Loucy (cell line): ENCODE results near the gene KIR2DL4.
"Not testable (repeated sequence)": the region's sequence is repeated elsewhere in the genome, so short reads cannot be mapped to it uniquely, and the experiment has no call there.

Experiments used
- H2AFZ ChIP-seq: fragments of 200-600 bp; sonication (generic); 2 replicates; pipeline ENCODE4 v1.6.0; 2016; ENCODE audit warnings: antibody characterized with exemption, mild to moderate bottlenecking, low read length, moderate library complexity
- H3F3A ChIP-seq: fragments of 200-600 bp; 2 replicates; pipeline ENCODE4 v1.6.0; 2016; ENCODE audit warnings: antibody characterized with exemption, low read depth, mild to moderate bottlenecking
- H3K27me3 ChIP-seq: fragments of 200-600 bp; sonication (generic); 2 replicates; pipeline ENCODE4 v1.6.1; 2014; ENCODE audit warnings: low read length, mild to moderate bottlenecking; ENCODE audit not compliant: insufficient read depth, poor library complexity, severe bottlenecking
- H3K36me3 ChIP-seq: fragments of 200-600 bp; sonication (generic); 2 replicates; pipeline ENCODE4 v1.6.1; 2016; ENCODE audit warnings: low read length; ENCODE audit not compliant: insufficient read depth
- H3K4me1 ChIP-seq: fragments of 200-600 bp; sonication (generic); 2 replicates; pipeline ENCODE4 v1.5.1; 2014; ENCODE audit warnings: low read length, mild to moderate bottlenecking; ENCODE audit not compliant: insufficient read depth, poor library complexity, severe bottlenecking
- H3K4me2 ChIP-seq: fragments of 200-600 bp; sonication (generic); 2 replicates; pipeline ENCODE4 v1.6.0; 2014; ENCODE audit warnings: antibody characterized with exemption, low read length, low read depth, mild to moderate bottlenecking; ENCODE audit not compliant: poor library complexity, severe bottlenecking
- H3K4me3 ChIP-seq: fragments of 200-600 bp; sonication (generic); 2 replicates; pipeline ENCODE4 v1.5.1; 2014; ENCODE audit warnings: low read length, mild to moderate bottlenecking, mixed read lengths; ENCODE audit not compliant: poor library complexity, severe bottlenecking
- H3K79me2 ChIP-seq: fragments of 200-600 bp; sonication (generic); 2 replicates; pipeline ENCODE4 v1.6.1; 2014; ENCODE audit warnings: low read length; ENCODE audit not compliant: insufficient read depth
- H3K9ac ChIP-seq: fragments of 200-600 bp; sonication (generic); 2 replicates; pipeline ENCODE4 v1.6.0; 2014; ENCODE audit warnings: mild to moderate bottlenecking, low read depth, low read length, moderate library complexity; ENCODE audit not compliant: poor library complexity, severe bottlenecking
- H3K9me2 ChIP-seq: fragments of 200-600 bp; sonication (generic); replicated peaks from 2 replicates; pipeline ENCODE4 v1.6.1; 2016; ENCODE audit warnings: low read depth, low read length, mixed read lengths
- H3K9me3 ChIP-seq: fragments of 200-600 bp; sonication (generic); 2 replicates; pipeline ENCODE4 v1.6.1; 2014; ENCODE audit warnings: mild to moderate bottlenecking, antibody characterized with exemption, low read length, low read depth; ENCODE audit not compliant: insufficient read depth
- H4K20me1 ChIP-seq: fragments of 200-600 bp; sonication (generic); 2 replicates; pipeline ENCODE4 v1.6.0; 2014; ENCODE audit warnings: antibody characterized with exemption, low read length, mild to moderate bottlenecking; ENCODE audit not compliant: insufficient read depth, poor library complexity, severe bottlenecking

Gene KIR2DL4

DNA sequence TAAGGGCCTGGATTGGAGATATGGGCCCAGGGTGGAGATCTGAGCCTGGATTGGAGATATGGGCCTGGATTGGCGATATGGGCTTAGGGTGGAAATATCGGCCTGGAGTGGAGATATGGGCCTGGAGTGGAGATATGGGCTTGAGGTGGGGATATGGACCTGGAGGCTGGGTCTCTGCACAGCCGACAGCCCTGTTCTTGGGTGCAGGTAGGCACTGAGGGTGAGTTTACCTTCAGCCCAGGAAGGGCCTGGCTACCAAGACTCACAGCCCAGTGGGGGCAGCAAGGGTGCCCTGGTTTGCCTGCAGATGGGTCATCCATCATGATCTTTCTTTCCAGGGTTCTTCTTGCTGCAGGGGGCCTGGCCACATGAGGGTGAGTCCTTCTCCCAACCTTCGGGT lies 32.9 kb upstream of the KIR2DL4 start:
- not testable (repeated sequence) for H3K9ac ChIP-seq, H3K27me3 ChIP-seq, H3K36me3 ChIP-seq, H3K9me3 ChIP-seq, H3K4me2 ChIP-seq, H2AFZ ChIP-seq, H3K79me2 ChIP-seq, H4K20me1 ChIP-seq, H3K9me2 ChIP-seq, H3F3A ChIP-seq, H3K4me3 ChIP-seq, H3K4me1 ChIP-seq

DNA sequence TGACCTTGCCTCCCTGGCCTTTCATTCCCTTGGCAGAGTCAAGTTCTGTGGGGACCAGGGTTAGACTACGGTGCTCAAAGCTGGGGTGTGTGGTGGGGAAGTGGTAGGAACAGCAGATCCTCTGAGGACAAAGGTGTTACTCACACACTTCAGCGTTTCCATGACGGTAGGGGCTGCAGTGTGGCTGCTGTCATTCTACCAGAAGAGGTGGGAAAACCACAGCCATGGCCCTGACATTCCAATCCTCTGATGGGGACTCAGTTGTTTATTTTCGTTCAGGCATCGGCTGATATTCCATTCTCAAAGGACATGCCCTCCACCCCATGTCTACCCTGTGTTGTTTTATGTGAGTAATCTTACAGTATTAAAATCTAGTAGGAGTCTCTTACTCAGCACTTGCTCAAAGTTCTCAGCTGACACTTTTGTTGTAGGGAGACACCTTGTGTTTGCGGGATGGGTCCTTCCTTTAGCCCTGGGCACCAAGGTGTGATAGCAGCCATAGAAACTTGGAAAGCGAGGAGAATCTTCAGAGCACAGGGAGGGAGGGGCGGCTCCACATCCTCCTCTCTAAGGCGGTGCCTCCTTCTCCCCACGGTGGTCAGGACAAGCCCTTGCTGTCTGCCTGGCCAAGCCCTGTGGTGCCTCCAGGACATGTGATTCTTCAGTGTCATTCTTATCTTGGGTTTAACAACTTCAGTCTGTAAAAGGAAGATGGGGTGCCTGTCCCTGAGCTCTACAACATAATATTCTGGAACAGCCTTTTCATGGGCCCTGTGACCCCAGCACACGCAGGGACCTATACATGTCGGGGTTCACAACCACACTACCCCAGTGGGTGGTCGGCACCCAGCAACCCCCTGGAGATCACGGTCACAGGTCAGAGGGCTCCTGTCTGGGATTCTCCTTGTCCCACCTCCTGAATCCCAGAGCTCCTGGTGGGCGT lies 32.1 kb upstream of the KIR2DL4 start:
- not testable (repeated sequence) for H3K79me2 ChIP-seq, H3F3A ChIP-seq, H3K9me3 ChIP-seq, H3K4me3 ChIP-seq, H3K4me2 ChIP-seq, H4K20me1 ChIP-seq, H3K36me3 ChIP-seq, H3K27me3 ChIP-seq, H2AFZ ChIP-seq, H3K9ac ChIP-seq, H3K4me1 ChIP-seq, H3K9me2 ChIP-seq

DNA sequence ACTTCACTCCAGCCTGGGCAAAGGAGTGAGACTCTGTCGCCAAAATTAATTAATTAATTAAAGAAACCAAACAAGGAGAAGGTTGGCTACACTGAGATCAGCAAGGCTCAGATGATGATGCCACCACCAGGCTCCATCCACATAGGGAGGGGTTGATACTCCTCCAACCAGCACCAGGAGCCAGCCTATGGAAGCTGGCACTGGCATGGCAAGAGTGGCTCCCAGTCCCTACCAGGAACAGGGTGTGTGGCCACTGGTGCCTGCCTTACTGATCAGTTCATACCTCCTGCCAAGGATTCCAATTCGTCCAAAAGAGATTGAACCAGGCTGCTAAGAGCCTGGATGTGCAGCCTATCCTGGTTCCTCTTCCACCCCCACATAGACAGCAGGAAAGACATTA lies 30.7 kb upstream of the KIR2DL4 start:
- H3K4me3 ChIP-seq, H3K9ac ChIP-seq, H2AFZ ChIP-seq, H3K27me3 ChIP-seq, H3K4me2 ChIP-seq, H4K20me1 ChIP-seq, H3K9me2 ChIP-seq, H3K9me3 ChIP-seq, H3K4me1 ChIP-seq, H3K79me2 ChIP-seq, H3F3A ChIP-seq, H3K36me3 ChIP-seq: not testable (repeated sequence)

- not testable (repeated sequence) for H3K9ac ChIP-seq, H3K4me1 ChIP-seq, H3K27me3 ChIP-seq, H3K9me2 ChIP-seq, H3K4me2 ChIP-seq, H3F3A ChIP-seq, H4K20me1 ChIP-seq, H3K4me3 ChIP-seq, H3K79me2 ChIP-seq, H2AFZ ChIP-seq, H3K36me3 ChIP-seq, H3K9me3 ChIP-seq
Measured at GRCh38 chr19:54775095-54775815, 28.2 kb upstream of the KIR2DL4 start.

- not testable (repeated sequence) for H3K9ac ChIP-seq, H3K36me3 ChIP-seq, H4K20me1 ChIP-seq, H3K4me2 ChIP-seq, H3K4me1 ChIP-seq, H3K9me2 ChIP-seq, H3K9me3 ChIP-seq, H3K79me2 ChIP-seq, H3F3A ChIP-seq, H2AFZ ChIP-seq, H3K27me3 ChIP-seq, H3K4me3 ChIP-seq
Measured at GRCh38 chr19:54775830-54776229, 27.6 kb upstream of the KIR2DL4 start.

- H3K9me2 ChIP-seq, H3K4me2 ChIP-seq, H3K4me1 ChIP-seq, H3K9ac ChIP-seq, H4K20me1 ChIP-seq, H2AFZ ChIP-seq, H3K79me2 ChIP-seq, H3K27me3 ChIP-seq, H3K4me3 ChIP-seq, H3F3A ChIP-seq, H3K36me3 ChIP-seq, H3K9me3 ChIP-seq: not testable (repeated sequence)
Measured at GRCh38 chr19:54777851-54778250, 25.6 kb upstream of the KIR2DL4 start.

GRCh38 chr19:54778896-54779295 lies 24.5 kb upstream of the KIR2DL4 start:
- not testable (repeated sequence) for H3K4me1 ChIP-seq, H2AFZ ChIP-seq, H3K36me3 ChIP-seq, H3F3A ChIP-seq, H3K27me3 ChIP-seq, H4K20me1 ChIP-seq, H3K4me2 ChIP-seq, H3K9me3 ChIP-seq, H3K9me2 ChIP-seq, H3K4me3 ChIP-seq, H3K9ac ChIP-seq, H3K79me2 ChIP-seq
